K562 (cell line): ENCODE data around the gene VPS4B. TPM values are rescaled to one million over a fixed set of nuclear protein-coding genes. Genes with fewer than 3 reads are reported as not detected.
A peak's percentile ranks its signal among the peaks of the same experiment; 100 is the strongest.

Experiments
- ARNT ChIP-seq, 2 experiments: fragments of 450-650 bp; IDR thresholded peaks; 2 replicates each; pipeline ENCODE4 v1.6.1; 2016; ENCODE audit warnings: mild to moderate bottlenecking in 1 of 2
- CHD1 ChIP-seq: fragments of 200-600 bp; sonication (generic); IDR thresholded peaks from one replicate; pipeline ENCODE4 v1.6.1; 2012; ENCODE audit warnings: mild to moderate bottlenecking, moderate library complexity, low read length, inconsistent platforms
- COPS2 ChIP-seq: fragments of 450-650 bp; conservative IDR thresholded peaks from 2 replicates; pipeline ENCODE4 v1.6.1; 2016; ENCODE audit warnings: mild to moderate bottlenecking, moderate library complexity
- DIDO1 ChIP-seq: fragments of 450-650 bp; IDR thresholded peaks from 2 replicates; pipeline ENCODE4 v1.6.1; 2016; ENCODE audit warnings: low read depth, missing biosample characterization, missing genetic modification characterization
- MCM5 ChIP-seq: fragments of 450-650 bp; IDR thresholded peaks from 2 replicates; pipeline ENCODE4 v1.6.1; 2016; ENCODE audit warnings: low read depth
- NR2C2 ChIP-seq, 2 experiments: fragments of 200-800 bp in 1 of 2; sonication (Bioruptor generic) in 1 of 2; sonication (generic) in 1 of 2; formaldehyde crosslinking in 1 of 2; IDR thresholded peaks; 2 replicates each; pipeline versions ENCODE4 v1.6.1 to v1.8.0; 2016 to 2022; ENCODE audit warnings: mild to moderate bottlenecking in 1 of 2, missing compliant biosample characterization in 1 of 2, missing genetic modification characterization in 1 of 2, missing genetic modification reagents in 1 of 2
- NRF1 ChIP-seq, 2 experiments: fragments of 450-650 bp; IDR thresholded peaks in 1 of 2; conservative IDR thresholded peaks in 1 of 2; 2 replicates each; pipeline ENCODE4 v1.6.1; 2014; ENCODE audit warnings: mild to moderate bottlenecking in 2 of 2
- NUFIP1 ChIP-seq: fragments of 450-650 bp; IDR thresholded peaks from 2 replicates; pipeline ENCODE4 v1.6.1; 2018; ENCODE audit not compliant: partially characterized antibody
- SRSF9 ChIP-seq: fragments of 200-400 bp; formaldehyde crosslinking; IDR thresholded peaks from 2 replicates; pipeline ENCODE4 v1.6.1; 2017; ENCODE audit warnings: low read depth, low read length, borderline replicate concordance
- TAF9B ChIP-seq: fragments of 450-650 bp; IDR thresholded peaks from 2 replicates; pipeline ENCODE4 v1.6.1; 2018; ENCODE audit warnings: mild to moderate bottlenecking; ENCODE audit not compliant: partially characterized antibody
- ZBTB7A ChIP-seq: IDR thresholded peaks from 2 replicates; pipeline ENCODE4 v1.6.1; 2011; ENCODE audit warnings: low read depth, mild to moderate bottlenecking, low read length, moderate library complexity, borderline replicate concordance; ENCODE audit not compliant: control insufficient read depth
- ZEB2 ChIP-seq: fragments of 450-650 bp; IDR thresholded peaks from 2 replicates; pipeline ENCODE4 v1.6.1; 2016
- ZNF668 ChIP-seq: fragments of 250-450 bp; sonication (Bioruptor Pico); IDR thresholded peaks from 2 replicates; pipeline ENCODE4 v1.8.0; 2022; ENCODE audit warnings: mild to moderate bottlenecking, inconsistent platforms
- ZNF778 ChIP-seq: fragments of 450-650 bp; formaldehyde crosslinking; IDR thresholded peaks from 2 replicates; pipeline ENCODE4 v1.4.0; 2020; ENCODE audit warnings: mild to moderate bottlenecking, moderate library complexity
- polyA plus RNA-seq, 8 experiments: library from polyadenylated mRNA; depleted of rRNA in 4 of 8; stranded (reverse) in 5 of 8; unstranded in 3 of 8; fragments of >200 nt; fragmentation: Nextera tagmentation in 2 of 8; fragmentation: Illumina TruSeq in 1 of 8; extraction: Ambion mirVana in 2 of 8; extraction: Trizol in 1 of 8; gene quantifications; 2 replicates each; pipeline versions ENCODE4 v1.2.1 to v1.2.3, GENCODE V29; 2011 to 2014; ENCODE audit warnings: inconsistent platforms in 1 of 8, missing spikeins in 1 of 8
- total RNA-seq, 7 experiments: library from RNA; depleted of rRNA in 6 of 7; stranded (reverse); fragments of >200 nt in 6 of 7; fragmentation: Illumina TruSeq in 2 of 7; extraction: Trizol in 2 of 7; gene quantifications; 2 replicates each; pipeline versions ENCODE4 v1.2.1 to v1.2.3, GENCODE V29; 2011 to 2021; ENCODE audit warnings: low replicate concordance in 1 of 7
- TF ChIP-seq, protein P1 (sequence below): fragments of 450-650 bp; IDR thresholded peaks from 2 replicates; pipeline ENCODE4 v1.6.1; 2017; ENCODE audit warnings: antibody characterized with exemption, mild to moderate bottlenecking
- TF ChIP-seq, protein P2 (sequence below): sonication (generic); formaldehyde crosslinking; IDR thresholded peaks from 2 replicates; pipeline ENCODE4 v1.8.0; 2022; ENCODE audit warnings: missing genetic modification reagents, mild to moderate bottlenecking, borderline replicate concordance
- TF ChIP-seq, protein P3 (sequence below): sonication (generic); formaldehyde crosslinking; IDR thresholded peaks from 2 replicates; pipeline ENCODE4 v1.8.0; 2022; ENCODE audit warnings: mild to moderate bottlenecking, low read depth, missing genetic modification reagents
- TF ChIP-seq, protein P4 (sequence below): fragments of 450-650 bp; formaldehyde crosslinking; IDR thresholded peaks from 2 replicates; pipeline ENCODE4 v1.4.0; 2020; ENCODE audit warnings: mild to moderate bottlenecking, moderate library complexity

The VPS4B gene
- total and polyA plus RNA-seq, 9 of the 15 experiments (the other 6 are each of a cell fraction or from before 2014, with no cell fraction given): 7.3 to 16.4 (median 10.4) TPM

DNA sequence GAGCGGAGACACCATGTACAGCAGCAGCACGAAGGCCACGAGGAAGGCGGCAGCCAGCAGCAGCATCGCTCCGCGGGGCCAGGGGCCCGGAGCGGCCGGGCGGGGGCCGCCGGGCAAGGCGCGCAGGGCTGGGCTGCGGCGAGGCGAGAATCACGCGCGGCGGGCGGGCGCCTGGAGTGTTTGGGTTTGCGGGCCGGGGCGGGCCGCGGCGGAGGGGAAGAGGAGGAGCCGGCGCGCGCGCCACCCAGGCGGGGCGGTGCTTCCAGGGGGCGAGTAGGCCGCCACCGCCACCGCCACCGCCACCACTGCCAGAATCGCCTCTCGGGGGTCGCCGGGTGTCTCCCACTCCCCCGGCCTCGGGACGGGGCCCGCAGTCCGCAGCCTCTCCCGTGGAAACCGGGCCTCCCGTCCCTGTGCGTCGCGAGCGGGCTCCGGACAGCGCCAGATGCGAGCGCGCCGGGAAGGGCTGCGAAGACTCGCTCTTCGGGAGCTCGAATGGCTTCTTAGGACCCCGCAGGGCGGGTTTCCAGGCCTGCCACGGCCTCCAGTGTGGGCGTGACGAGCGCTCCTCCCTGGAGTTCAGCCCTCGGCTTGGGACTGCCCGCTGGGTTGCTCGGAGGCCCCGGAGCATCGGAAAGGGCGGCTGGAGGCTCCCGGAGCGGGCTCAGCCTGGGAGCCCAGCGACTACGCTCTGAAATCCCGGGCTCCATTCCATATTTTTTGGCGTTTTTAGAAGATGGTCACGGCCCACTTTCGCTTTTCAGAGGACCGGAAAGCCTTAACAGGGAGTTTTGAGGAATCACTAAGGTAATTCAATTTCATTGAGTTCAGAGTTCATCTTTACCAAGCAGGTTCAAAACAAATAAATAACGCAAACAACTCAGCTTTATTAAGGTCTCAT is 55.0 kb downstream of the VPS4B start, which contains the start of gene KDSR (continued):
- peak; percentile 40; the same call in 1 of the 2 replicates for TF ChIP-seq NR2C2 (CRISPR knock-in tag; IDR thresholded peaks at IDR 0.05)
- TF ChIP-seq NR2C2 (tag; IDR thresholded peaks at IDR 0.05): peak; percentile 91
- TF ChIP-seq CHD1: no peak
- TF ChIP-seq DIDO1: no peak
- no peak for TF ChIP-seq ZNF668 (CRISPR knock-in tag)
- TF ChIP-seq, protein P1, sequence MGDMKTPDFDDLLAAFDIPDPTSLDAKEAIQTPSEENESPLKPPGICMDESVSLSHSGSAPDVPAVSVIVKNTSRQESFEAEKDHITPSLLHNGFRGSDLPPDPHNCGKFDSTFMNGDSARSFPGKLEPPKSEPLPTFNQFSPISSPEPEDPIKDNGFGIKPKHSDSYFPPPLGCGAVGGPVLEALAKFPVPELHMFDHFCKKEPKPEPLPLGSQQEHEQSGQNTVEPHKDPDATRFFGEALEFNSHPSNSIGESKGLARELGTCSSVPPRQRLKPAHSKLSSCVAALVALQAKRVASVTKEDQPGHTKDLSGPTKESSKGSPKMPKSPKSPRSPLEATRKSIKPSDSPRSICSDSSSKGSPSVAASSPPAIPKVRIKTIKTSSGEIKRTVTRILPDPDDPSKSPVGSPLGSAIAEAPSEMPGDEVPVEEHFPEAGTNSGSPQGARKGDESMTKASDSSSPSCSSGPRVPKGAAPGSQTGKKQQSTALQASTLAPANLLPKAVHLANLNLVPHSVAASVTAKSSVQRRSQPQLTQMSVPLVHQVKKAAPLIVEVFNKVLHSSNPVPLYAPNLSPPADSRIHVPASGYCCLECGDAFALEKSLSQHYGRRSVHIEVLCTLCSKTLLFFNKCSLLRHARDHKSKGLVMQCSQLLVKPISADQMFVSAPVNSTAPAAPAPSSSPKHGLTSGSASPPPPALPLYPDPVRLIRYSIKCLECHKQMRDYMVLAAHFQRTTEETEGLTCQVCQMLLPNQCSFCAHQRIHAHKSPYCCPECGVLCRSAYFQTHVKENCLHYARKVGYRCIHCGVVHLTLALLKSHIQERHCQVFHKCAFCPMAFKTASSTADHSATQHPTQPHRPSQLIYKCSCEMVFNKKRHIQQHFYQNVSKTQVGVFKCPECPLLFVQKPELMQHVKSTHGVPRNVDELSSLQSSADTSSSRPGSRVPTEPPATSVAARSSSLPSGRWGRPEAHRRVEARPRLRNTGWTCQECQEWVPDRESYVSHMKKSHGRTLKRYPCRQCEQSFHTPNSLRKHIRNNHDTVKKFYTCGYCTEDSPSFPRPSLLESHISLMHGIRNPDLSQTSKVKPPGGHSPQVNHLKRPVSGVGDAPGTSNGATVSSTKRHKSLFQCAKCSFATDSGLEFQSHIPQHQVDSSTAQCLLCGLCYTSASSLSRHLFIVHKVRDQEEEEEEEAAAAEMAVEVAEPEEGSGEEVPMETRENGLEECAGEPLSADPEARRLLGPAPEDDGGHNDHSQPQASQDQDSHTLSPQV: no peak
- peak; percentile 95 for TF ChIP-seq NUFIP1
- no peak for TF ChIP-seq ARNT (IDR thresholded peaks at IDR 0.05)
- peak; percentile 65; the same call in 1 of the 2 replicates for TF ChIP-seq ZBTB7A
- no peak for TF ChIP-seq SRSF9
- TF ChIP-seq, protein P2, sequence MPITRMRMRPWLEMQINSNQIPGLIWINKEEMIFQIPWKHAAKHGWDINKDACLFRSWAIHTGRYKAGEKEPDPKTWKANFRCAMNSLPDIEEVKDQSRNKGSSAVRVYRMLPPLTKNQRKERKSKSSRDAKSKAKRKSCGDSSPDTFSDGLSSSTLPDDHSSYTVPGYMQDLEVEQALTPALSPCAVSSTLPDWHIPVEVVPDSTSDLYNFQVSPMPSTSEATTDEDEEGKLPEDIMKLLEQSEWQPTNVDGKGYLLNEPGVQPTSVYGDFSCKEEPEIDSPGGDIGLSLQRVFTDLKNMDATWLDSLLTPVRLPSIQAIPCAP (CRISPR knock-in tag): no peak
- TF ChIP-seq TAF9B: peak; percentile 35
- TF ChIP-seq ZEB2: no peak
- TF ChIP-seq MCM5: no peak
- TF ChIP-seq COPS2: no peak
- TF ChIP-seq NRF1 (conservative IDR thresholded peaks at IDR 0.05 in 1 of 2, IDR thresholded peaks at IDR 0.05 in 1 of 2): peak; percentile 64 to 72; a peak in 3 of 4 replicates
- TF ChIP-seq, protein P3, sequence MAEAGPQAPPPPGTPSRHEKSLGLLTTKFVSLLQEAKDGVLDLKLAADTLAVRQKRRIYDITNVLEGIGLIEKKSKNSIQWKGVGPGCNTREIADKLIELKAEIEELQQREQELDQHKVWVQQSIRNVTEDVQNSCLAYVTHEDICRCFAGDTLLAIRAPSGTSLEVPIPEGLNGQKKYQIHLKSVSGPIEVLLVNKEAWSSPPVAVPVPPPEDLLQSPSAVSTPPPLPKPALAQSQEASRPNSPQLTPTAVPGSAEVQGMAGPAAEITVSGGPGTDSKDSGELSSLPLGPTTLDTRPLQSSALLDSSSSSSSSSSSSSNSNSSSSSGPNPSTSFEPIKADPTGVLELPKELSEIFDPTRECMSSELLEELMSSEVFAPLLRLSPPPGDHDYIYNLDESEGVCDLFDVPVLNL: peak; percentile 24; the same call in 1 of the 2 replicates
- TF ChIP-seq, protein P4, sequence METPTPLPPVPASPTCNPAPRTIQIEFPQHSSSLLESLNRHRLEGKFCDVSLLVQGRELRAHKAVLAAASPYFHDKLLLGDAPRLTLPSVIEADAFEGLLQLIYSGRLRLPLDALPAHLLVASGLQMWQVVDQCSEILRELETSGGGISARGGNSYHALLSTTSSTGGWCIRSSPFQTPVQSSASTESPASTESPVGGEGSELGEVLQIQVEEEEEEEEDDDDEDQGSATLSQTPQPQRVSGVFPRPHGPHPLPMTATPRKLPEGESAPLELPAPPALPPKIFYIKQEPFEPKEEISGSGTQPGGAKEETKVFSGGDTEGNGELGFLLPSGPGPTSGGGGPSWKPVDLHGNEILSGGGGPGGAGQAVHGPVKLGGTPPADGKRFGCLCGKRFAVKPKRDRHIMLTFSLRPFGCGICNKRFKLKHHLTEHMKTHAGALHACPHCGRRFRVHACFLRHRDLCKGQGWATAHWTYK (CRISPR knock-in tag): 0 out of 2 replicates have a peak, but pooled peaks have one; percentile 53
- TF ChIP-seq ZNF778 (CRISPR knock-in tag): no peak
